Measurements from ENCODE around the gene GMCL2. TPM values are rescaled to one million over a fixed set of nuclear protein-coding genes. Genes with fewer than 3 reads are reported as not detected.
"Not testable (repeated sequence)": the region's sequence is repeated elsewhere in the genome, so short reads cannot be mapped to it uniquely, and the experiment has no call there.

Gene GMCL2
- total RNA-seq, result not detected
- long read RNA-seq, result 0 reads

GRCh38 chr5:178187014-178187413 is at the start of gene GMCL2:
GMCL2 (minus strand) TSS chr5:178187371; CDS start chr5:178187299, 72 bp downstream.
- intact Hi-C loops (cut with micrococcal nuclease), result no loop called here

GRCh38 chr5:178236679-178237078 is 49.5 kb upstream of the GMCL2 start:
- ATAC-seq (peak; percentile 47), DNase-seq (peak; percentile 66)
- intact Hi-C loops (cut with micrococcal nuclease), result no loop called here

More at GRCh38 chr5:178187014-178187413, at the start of gene GMCL2:
- ATAC-seq (no peak), DNase-seq (no peak)

DNA sequence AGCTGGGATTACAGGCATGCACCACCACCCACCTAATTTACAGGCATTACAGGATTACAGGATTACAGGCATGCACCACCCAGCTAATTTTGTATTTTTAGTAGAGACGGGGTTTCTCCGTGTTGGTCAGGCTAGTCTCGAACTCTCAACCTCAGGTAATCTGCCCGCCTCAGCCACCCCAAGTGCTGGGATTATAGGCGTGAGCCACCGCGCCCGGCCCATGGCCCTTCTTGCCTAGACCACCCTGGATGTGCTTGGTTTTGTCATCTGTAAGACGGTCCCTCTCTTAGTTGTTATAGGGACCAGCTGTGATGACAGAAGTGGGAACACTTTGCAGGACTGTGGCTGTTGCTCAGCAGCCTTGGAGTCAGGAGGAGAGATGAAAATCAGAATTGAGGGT is 49.0 kb upstream of the GMCL2 start:
- ATAC-seq (no peak), DNase-seq (peak; percentile 25)
- intact Hi-C loops (cut with micrococcal nuclease), result no loop called here

DNA sequence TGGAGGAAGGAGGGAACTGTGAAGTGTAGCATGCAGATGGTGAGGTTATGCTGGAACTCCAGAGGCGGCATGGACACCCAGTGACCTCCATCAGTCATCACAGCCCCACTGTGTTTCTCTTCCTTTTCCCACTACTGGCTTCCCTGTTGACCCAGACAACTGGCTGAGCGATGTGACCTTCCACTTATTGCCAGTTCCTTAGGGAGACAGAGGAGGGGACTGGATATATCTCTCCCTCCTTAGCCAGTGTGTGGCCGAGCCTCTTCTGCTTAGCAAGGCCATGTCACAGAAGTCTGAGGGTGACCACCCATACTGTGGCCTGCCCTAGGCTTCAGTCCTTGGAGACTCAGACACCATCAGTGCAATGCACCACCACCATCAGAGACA is 48.4 kb upstream of the GMCL2 start:
- no peak for ATAC-seq
- peak; percentile 4 for DNase-seq
- intact Hi-C loops (cut with micrococcal nuclease), result no loop called here

- intact Hi-C loops (cut with micrococcal nuclease), result no loop called here
- DNase-seq, result peak; percentile 88
- ATAC-seq, result peak; percentile 14
These were observed 47.8 kb upstream of the GMCL2 start for GRCh38 chr5:178234750-178235587.

GRCh38 chr5:178234121-178234749 is 47.1 kb upstream of the GMCL2 start:
- DNase-seq, result peak; percentile 18

GRCh38 chr5:178232920-178233429 is 45.8 kb upstream of the GMCL2 start:
- DNase-seq, result peak; percentile 19
- intact Hi-C loops (cut with micrococcal nuclease), result no loop called here
- ATAC-seq, result no peak

More at GRCh38 chr5:178234121-178234749, 47.1 kb upstream of the GMCL2 start:
- intact Hi-C loops (cut with micrococcal nuclease), result no loop called here
- ATAC-seq, result no peak

- intact Hi-C loops (cut with micrococcal nuclease), result no loop called here
- peak; percentile 79 for ATAC-seq
These were observed 45.2 kb upstream of the GMCL2 start, which contains the start of gene PHYKPL for GRCh38 chr5:178232124-178232919. PHYKPL (minus strand) TSS chr5:178232802; CDS start chr5:178232550, 252 bp downstream.

GRCh38 chr5:178231539-178232123 is 44.5 kb upstream of the GMCL2 start:
- DNase-seq (peak; percentile 47), ATAC-seq (peak; percentile 1)
- intact Hi-C loops (cut with micrococcal nuclease), result no loop called here

More at GRCh38 chr5:178232124-178232919, 45.2 kb upstream of the GMCL2 start, which contains the start of gene PHYKPL:
- peak; percentile 86 for DNase-seq

DNA sequence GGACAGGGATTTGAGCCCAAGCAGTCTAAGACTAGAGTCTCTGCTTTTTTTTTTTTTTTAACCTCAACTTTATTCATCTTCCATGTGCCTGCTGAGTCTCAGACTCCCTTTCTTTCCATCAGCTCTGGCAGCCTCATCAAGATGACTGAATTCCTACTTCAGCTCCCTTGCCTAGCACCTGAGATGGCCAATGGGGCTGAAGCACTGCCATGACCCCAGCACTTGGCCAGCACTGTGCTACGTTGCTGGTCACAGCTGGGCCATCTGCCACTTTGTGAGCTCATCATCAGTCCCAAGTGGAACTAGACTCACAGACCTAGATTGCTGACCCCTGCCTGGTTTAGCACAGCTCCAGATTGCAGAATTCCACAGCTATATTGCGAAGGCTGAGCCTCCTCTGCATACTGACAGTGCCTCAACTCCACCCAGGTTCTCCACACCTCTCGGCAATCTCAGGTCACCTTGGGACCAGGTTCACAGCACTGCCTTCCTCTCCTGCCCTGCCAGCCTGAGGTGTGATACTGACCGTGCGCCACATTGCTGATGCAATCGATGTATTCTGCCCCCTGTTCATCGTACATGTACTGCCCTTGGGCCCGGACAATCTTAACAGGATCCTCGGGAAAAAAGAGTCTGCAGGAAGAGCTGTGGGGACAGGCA is 43.8 kb upstream of the GMCL2 start:
- intact Hi-C loops (cut with micrococcal nuclease), result no loop called here
- DNase-seq, result peak; percentile 58
- ATAC-seq, result peak; percentile 3

- intact Hi-C loops (cut with micrococcal nuclease), result no loop called here
- DNase-seq (peak; percentile 17), ATAC-seq (no peak)
These were observed 42.7 kb upstream of the GMCL2 start for GRCh38 chr5:178229861-178230260.

DNA sequence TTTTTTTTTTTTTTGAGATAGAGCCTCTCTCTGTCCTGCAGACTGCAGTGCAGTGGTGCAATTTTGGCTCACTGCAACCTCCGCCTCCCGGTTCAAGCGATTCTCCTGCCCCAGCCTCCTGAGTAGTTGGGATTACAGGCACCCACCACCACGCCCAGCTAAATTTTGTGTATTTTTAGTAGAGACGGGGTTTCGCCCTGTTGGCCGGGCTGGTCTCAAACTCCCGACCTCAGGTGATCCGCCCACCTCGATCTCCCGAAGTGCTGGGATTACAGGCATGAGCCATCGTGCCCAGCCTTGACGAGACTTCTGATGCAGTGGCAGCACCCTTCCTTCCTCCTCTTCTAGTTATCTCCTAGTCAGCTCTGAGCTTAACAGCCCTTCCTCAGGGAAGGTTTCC is 41.9 kb upstream of the GMCL2 start:
- DNase-seq; intact Hi-C loops (cut with micrococcal nuclease): not testable (repeated sequence)

GRCh38 chr5:178228609-178229008 is 41.4 kb upstream of the GMCL2 start:
- intact Hi-C loops (cut with micrococcal nuclease), result no loop called here
- peak; percentile 5 for DNase-seq
- ATAC-seq, result no peak

More for the DNA sequence above, 41.9 kb upstream of the GMCL2 start:
- ATAC-seq, result not testable (repeated sequence)

GRCh38 chr5:178227929-178228328 is 40.8 kb upstream of the GMCL2 start:
- DNase-seq, result no peak
- no peak for ATAC-seq

GRCh38 chr5:178227138-178227659 is 40.0 kb upstream of the GMCL2 start:
- peak; percentile 2 for DNase-seq
- intact Hi-C loops (cut with micrococcal nuclease), result no loop called here
- ATAC-seq, result no peak

More at GRCh38 chr5:178227929-178228328, 40.8 kb upstream of the GMCL2 start:
- intact Hi-C loops (cut with micrococcal nuclease), result no loop called here

DNA sequence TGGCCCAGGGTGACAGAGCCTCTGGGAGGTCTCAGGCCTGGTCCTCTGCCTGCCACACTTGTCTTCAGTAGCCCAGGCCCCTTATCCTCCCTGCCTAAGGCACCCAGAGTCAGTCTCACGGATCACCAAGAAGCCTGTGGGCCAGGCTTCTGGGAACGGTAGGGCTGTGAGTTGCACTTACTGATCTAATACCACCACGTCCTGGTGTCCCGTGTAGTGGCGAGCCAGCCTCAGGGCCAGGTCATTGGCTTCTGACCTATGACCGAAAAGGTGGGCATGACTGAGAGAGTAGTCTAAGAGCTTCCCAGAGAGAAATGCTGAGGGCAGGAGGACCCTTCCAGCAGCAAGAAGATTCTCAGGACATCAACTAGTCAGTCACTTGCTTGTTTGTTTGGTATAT is 38.0 kb upstream of the GMCL2 start:
- ATAC-seq (no peak), DNase-seq (peak; percentile 18)
- intact Hi-C loops (cut with micrococcal nuclease), result no loop called here

- intact Hi-C loops (cut with micrococcal nuclease), result no loop called here
- DNase-seq, result peak; percentile 16
- ATAC-seq, result no peak
These were observed 37.2 kb upstream of the GMCL2 start for GRCh38 chr5:178224403-178224802.

- intact Hi-C loops (cut with micrococcal nuclease), result no loop called here
- ATAC-seq, result peak; percentile 22
- DNase-seq, result peak; percentile 22
These were observed 36.7 kb upstream of the GMCL2 start for GRCh38 chr5:178223828-178224335.
